ENCODE results near the gene SGSM2.
A peak's percentile ranks its signal among the peaks of the same experiment; 100 is the strongest.

Gene SGSM2

DNA sequence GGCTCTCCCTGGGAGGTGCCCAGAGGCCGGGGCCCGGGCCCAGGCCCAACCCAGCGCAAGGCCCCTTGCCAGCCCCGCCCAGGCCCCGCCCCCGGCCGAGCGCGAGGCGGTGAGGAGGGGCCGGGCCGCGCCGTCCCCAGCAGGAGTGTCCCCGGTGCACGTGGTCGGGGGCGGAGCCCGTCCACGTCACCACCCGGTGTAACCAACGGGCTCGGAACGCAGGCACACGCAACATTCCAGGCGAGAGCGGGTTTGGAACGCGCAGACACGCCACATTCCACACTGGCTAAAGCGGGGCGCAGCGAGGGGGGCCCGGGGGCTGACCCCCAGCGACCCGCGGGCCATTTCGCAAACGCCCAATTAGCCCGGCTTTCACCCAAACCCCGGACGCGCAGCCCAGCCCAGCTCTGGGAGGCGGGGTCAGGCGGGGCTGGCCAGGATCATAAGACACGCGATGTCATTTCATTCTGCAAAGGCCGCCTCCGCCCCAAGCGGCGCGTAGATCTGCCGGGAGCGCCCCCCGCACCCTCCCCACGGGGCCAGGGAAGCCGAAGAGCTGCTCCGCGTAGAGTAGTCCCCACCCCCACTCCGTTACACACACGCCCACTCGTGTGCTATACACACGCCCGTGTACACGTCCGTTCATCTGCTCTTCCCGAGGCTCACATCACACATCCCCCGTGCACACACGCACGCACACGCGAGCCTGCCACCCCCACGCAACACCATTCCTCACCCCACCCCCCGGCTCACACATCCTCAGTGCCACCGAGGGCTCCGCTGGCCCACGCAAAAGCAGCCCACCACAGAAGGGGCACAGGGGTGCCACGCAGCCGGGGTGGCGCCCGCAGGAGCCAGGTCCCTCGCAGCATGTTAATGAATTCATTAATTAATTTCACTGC lies 62.5 kb downstream of the SGSM2 start:
- DNase-seq: peak; percentile 79

DNA sequence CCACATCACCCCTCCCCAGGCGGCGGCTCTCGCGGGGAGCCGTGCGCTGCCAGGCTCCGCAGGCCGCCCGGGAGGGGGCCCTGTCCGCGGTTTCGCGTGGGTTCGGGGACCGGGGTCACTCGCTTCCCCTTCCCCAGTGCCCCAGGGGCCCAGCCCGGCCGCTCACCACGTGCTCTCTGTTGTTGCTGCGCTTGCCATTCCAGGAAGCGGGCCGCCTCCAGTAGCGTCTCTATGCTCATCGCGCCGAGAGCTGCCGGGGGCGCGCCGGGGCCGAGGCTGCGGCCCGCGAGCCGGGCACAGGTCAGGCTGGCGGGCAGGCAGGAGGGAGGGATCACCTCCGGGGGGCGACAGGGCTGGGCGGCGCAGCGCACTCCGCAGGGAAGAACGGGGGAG lies 63.2 kb downstream of the SGSM2 start:
- peak; percentile 22 for DNase-seq

DNA sequence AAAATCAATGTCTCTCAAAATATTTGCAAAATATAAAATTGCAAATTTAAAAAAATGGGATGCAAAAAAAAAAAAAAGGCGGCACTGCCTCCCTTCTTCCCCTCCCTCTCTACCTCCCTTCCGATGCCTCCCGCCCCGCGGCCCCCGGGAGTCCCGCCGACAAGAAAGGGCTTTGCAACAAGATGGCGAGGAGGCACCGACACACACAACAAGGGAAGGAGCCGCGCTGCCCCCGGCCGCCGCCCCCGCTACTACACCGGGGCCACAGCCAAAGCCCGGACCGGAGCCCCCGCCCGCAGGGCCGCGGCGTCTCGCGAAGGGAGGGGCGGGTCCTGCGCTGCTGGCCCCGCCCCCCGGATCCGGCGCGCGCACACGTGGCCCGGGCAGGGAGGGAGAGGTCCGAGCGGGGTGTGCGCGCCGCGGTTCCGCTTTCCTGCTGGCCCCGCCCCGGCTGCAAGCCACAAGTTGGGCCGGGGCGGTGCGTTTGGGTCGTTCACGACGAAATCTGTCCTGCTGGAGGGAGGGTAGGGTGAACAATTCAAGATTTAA lies 63.6 kb downstream of the SGSM2 start, which contains the start of gene MNT:
Gene MNT (minus strand): TSS at position 184 of the 549 bp plus-strand sequence. CDS start 348 bp downstream, outside the sequence.
- peak; percentile 94 for DNase-seq

DNA sequence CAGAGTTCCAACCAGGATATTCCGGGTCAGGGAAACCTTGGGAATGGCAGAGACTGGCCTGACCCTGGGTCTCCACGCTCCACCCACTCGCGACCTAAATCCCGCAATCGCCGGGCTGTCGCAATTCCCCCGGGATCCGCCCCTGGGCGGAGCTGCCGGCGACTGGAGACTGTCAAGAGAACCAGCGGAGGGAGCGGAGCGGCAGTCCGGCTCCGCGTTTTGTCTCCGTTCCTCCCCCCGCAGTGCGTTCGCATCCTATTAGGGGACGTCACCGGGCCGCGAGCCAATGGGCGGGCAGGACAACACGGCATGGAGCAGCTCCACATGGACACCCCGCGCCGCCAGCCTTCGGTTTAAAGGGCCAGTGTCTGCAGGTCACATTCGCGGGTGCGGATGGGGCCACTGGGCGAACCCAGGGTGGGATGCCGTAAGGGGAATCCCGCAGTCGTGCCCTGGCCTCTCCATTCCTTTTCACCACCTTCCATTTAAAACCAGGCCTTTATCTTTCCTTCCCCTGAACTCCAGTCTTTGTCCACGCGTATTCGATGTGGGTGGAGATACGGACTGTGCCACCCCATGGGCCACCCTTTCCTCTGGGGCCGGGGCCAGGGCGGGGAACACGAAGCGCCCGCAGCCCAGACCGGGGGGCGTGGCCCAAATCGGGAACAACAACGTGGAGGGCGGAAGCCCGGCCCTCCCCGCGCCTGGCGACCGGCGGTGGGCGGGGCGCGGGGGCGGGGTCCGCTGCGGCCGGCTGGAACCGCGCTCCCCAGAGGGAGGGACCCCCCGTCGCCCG lies 64.3 kb downstream of the SGSM2 start:
- peak; percentile 95 for DNase-seq

DNA sequence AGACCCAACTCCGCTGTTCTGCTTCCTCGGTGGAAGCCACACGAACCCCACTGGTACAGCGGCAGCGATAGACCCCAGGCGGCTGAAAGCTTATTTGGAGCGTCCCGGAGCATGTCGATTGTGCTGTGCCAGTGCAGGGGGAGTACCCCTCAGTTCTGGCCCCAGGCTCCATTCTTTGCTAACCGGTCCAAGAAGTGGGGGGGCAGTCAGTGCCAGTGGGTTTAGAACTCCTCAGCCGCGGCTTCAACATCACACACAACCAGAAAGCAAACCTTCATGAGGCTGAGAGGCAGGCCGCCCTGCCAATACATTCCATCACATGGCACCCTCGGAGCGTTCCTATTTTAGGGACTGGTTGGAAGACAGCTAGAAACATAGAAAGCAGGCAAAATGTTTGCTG lies 65.2 kb downstream of the SGSM2 start:
- DNase-seq: no peak

DNA sequence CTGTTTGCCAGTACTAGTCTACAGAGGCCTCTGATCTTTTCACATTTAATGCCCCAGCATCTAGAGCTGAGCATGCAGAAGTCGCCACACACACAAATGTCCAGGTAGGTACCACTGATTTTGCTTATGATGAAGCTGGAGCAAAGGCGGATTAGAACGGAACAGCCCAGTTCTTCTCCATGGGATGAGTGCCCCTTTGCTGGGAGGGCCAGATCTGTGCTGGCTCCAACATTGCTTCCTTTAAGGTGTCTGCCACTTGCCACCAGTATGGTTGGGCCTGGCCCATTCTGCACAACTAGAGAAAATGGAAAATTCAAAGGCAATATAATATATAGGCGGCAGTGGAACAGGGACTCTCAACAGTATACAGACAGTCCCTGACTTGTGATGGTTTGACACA lies 65.7 kb downstream of the SGSM2 start:
- DNase-seq: no peak

DNA sequence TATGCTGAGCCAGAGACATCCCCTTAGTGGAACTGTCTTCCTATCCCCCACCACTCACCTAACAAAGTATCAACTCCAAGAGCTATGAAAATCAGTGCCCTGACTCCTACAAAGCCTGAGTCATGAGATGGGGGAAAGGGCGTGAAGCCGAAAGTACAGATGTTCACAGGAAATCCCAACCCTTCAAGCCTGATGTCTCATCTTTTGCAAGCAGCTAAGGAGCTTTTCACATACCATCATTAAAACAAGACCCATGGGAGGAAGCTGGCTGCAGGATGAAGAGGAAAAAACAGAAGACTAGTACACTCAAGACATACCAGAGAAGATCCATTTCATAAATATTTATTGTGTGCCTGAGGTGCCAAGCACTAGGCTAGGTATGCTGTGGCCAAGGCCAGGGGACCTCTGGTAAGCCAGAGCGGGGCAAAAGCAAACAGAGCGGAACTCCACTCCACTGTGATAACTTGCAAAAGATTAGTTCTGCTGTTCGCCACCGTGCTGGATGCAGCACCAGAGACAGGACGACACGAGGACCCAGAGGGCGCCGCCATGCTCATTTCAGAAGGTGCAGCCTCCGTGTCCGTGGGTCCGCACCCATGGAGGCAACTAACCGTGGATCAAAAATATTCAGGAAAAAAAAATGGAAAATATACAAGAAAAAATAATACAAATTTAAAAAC lies 68.1 kb downstream of the SGSM2 start:
- DNase-seq: no peak

DNA sequence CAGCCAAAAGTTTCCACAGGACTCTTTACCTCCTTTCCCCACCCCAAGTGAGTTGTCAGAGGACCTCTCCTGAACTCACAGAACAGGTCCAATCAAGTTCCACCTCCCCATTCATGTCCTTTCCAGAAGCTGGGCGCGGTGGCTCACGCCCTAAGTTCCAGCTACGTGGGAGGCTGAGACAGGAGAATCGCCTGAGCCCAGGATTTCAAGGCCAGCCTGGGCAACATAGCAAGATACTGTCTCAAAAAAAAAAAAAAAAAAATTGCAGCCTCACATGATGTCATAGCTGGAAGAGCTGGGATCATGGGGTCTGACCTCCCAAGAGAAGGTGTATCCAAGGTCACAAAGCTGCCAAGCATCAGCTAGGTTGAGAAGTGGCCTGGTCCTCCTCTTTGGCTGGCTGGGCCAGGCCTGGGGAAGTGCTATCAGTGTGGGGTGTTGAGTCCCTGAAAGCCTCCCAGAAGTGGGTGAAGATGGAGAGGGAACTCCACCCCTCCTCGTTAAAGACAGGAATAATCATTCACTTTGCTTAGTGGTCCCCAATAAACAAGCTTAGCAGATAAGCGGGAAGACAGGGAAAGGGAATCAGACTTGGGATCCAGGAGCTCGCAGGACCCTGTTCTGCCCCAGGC lies 69.1 kb downstream of the SGSM2 start:
- no peak for DNase-seq

DNA sequence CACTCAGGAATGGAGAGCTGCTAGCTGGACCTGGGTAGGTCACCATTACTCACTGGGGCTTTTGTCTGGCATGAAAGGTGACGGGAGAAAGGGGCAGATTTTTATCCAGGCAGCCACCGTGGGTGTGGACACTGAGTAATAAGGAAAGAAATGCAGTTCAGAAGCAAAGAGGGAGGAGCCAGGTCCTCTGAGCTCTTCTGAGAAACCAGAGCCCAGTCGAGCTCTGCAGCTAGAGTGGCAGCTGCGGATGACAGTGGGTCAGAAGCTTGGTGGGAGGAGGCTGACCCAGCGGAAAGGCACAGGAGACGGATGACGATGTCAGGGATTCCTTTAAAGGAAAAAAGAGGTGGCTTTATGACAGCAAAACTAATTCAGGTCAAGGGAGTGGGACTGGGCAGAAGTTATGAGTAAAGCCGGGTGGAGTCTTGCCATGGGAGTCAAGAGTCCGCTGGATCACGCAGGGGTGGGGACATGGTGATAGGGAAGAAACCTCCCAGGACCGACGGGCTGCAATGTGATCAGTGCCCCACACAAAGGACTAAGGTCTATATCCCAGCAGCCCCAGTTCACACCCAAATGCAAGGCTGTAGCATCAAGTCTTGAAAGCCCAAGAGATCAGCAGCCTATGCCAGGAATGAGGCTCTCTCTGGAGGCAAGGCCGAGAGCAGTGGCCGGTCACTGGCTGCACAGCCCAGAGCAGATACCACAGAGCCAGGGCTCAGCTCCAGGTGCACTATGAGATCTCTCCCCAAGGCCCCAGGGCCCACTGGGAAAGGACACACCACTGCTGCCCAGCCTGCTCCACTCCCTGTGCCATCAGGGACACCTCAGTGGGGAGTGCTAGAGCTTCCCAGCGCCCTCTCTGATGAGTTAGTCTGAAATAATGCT lies 69.8 kb downstream of the SGSM2 start:
- DNase-seq: no peak

DNA sequence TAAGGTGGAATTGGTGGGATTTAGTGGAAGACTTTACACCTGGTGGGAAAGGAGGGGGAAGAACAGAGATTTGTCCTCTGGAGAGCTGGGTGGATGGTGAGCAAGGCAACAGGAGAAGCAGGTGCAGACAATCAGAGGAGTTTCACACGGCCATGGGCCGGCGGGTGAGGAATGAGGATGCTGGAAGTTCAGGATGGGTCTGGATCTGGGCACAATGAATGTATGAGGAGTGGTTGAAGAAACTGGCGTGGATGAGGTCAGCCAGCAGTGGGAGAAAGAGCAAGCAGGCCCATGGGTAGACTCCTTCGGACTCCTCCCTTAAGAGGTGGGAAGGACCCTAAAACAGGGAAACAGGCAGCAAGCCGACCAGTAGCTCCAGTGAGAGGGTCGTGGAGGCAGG lies 73.7 kb downstream of the SGSM2 start:
- DNase-seq: no peak

DNA sequence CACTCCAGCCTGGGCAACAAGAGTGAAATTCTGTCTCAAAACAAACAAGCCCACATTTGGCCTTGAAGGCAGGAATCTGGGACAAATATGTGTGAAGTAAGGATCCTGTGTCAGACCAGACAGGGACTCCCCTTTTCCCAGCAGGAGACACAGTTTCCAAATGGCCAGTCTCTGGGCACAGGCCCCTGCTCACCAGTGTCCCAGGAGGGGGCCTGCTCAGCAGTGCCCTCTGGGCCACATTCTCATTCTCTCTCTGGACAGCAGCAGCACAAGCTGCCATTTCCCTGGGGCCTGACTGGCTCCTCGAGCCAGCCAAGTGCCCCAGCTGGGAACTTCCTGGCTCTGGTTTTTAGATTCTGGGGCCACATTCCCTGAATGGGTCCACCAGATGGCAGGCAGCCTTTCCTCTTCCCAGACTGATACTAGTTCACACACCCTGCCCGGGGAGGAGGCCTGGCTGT lies 75.3 kb downstream of the SGSM2 start:
- DNase-seq: no peak

DNA sequence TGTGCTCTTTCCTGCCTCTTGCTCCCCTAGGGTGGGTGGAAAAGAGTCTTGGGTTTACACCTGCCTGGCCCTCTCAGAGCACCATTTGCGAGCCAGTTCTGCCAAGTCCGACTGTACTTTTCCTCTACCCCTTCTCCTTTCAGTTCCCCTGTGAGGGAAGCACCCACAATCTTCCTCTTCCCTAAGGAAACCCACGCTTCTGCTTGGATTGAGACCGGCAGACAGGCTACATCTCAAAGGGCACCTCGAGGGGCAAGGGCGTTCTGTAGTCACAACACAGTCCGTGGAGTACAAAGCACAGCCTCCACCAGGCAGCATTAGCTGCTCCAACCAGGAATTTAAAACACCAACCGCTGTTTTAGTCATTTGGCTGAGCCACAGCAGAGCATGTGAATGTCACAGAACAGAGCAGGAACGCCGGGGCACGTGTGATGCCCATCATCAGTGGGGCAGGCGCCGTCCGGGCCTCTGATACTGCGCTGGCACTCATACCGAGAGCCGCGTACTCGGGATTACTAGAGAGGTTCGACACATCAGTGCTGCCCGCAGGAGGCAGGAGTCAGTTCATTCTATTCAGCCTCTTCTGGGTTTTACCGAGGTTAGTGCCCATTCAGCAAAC lies 77.3 kb downstream of the SGSM2 start:
- no peak for DNase-seq

DNA sequence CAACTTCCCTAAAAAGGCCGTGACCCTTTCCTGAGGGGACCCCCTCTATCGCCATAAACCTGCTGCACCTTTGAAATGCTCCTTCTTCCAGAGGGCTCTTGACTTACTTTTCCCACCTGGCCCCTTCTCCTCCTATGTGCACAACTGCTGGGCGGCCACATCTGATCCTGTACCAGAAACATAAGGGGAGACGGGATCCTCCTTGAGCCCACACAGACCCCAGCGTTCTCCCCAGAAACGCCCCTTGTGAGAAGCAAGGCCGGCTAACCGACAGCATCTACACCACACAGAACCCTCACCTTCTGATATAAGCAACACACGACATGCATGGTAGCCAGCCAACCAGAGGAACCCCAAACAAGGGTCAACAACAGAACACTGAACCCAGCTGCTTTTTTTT lies 77.8 kb downstream of the SGSM2 start:
- no peak for DNase-seq

DNA sequence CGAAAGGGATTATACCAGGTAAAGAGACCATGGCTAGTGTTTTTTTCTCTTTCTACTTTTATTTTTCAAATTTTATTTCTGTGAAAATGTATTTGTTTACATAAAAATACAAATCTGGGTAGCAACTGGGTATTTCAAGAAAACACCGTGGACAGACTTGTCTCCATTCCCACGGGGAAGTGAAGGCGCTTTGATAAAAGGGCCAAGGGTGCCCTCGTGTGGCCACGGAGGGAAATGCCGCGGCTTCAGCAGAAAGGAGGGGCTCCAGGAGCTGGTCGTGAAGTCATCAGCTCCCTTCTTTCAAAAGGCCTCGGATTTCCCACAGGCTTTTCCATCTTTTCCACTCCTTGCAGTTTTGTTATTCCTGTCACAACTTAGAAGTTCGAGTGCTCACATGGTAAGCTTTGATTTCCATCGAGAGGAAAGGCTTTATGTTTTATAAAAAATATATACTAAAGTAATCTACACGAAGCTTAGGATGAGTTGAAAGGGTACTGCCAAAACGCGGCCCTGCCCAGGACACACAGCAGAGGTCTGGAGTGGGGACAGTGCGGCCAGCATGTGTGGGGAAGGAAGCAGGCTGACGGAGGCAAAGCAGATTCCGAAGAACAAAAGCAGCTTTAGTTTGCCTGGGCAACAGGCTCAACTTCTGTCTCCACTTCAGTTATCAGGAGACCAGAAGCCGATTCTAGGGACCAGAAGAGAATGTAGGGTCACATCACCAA lies 78.9 kb downstream of the SGSM2 start:
- DNase-seq: peak; percentile 60

DNA sequence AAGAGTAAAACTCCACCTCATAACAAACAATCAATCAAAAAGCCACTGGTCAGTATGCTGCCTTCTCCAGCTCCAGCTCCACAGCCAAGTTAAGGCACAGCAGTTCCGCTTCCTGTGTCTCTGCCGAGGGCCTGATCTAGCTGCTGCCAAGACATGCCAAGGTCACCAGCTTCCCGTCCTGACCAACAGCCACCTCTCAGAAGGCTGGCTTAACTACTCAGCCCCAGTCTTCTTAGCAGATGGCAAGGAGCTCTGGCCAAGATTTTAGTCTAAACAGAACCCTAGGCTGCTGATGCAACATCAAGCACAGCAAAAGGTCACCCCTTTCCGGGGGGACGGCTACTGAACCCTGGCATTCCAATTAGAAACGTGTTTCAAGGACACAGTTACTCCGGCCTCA lies 81.3 kb downstream of the SGSM2 start:
- DNase-seq: no peak

DNA sequence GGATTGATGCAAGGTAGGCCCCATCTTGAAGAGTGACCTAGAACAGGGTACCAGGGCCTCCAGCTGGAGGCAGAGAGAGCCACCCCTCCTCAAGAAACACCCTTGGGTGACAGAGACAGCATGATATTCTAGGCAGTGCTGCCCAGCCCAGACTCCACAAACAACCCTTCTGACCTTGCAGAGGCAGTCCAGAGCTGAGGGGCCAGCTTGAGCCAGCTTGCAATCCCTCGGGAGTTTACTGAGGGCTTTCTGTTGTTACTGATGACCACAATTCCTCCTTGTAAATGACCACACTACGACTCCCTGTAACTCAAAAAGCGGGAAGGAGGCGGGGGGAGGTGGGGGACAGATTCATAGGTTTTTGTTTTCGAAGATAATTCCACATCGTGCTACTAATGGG lies 82.2 kb downstream of the SGSM2 start:
- no peak for DNase-seq

DNA sequence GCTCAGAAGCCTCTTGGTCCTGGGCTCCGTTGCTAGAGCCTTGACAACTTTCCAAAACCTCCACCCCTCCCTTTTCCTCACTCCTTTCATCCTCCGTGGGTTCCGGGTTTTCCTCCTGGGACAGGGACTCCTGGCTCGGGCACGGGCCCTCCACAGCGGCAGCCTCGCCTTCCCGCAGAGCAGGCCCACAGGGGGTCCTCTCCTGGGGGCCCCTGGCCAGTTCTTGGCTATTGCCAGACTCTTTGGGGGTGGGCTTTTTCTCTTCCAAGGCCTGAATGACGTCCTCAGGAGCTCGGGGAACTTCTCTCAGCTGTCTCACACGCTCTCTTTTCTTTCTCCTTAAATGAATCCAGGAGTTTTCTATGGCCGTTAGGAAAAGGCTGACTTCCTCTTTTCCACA lies 82.9 kb downstream of the SGSM2 start:
- no peak for DNase-seq

DNA sequence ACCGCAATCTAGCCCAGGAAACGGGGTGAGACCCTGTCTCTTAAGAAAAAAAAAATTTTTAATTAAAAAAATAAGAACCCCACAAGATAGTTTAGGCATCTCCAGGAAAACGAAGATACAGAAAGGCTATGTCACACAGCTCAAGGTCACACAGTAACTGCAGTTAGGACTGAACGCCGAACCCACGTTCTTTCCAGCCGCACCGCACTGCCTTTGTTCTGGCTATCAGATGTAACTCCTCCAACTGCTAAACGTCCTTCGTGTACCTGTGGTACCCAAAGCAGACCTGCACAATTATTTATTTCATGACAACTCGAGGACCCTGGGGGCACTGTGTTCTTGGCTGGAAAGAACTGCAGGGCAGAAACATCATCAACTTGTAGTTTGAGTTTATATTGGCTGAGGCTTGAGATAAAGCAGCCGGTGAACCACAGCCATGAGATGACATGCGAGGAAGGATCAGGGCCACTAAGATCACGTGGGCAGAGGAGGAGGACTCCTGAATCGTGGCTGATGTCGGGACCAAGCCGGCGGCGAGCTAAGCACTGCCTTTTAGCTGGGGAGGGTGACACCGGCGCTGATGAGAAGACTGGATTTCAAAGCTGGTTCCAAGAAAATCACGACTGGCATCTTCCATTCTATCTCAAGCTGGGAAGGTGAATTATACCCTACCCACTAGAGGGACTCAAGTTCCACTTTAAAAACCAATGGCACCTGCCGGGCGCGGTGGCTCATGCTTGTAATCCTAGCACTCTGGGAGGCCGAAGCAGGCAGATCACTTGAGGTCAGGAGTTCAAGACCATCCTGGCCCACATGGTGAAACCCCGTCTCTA lies 84.2 kb downstream of the SGSM2 start:
- peak; percentile 12 for DNase-seq

DNA sequence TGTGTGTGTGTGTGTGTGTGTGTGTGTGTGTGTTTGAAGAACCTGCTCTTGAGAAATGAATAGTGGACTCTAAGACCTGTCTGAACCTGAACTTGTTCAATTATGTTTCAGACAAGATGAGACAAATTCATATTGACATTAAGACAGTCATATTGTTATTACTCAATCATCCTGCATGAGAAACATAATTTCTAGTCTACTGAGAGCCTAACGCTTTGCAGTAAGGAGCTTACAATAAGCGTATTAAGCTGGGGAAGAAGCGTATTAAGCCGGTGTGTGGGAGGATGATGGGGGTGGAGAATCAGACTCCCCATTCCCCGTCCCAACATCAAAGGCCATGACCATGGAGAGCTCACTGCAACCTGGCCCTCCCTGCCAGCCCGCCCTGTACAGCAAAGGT lies 86.0 kb downstream of the SGSM2 start:
- no peak for DNase-seq

Data from NCI-H1092 treated with DMSO at 0.1 percent for 48 hours (cell line).